NK-92 treated with Interleukin-12 subunit alpha and Interleukin-12 subunit beta, amount 100 ng/mL, for 24 hours (cell line): ENCODE results near the gene C1orf159.

ENCODE experiments used
- DNase-seq: peaks from one replicate; lab custom pipeline; 2025; lab: John Stamatoyannopoulos, UW

Gene C1orf159

DNA sequence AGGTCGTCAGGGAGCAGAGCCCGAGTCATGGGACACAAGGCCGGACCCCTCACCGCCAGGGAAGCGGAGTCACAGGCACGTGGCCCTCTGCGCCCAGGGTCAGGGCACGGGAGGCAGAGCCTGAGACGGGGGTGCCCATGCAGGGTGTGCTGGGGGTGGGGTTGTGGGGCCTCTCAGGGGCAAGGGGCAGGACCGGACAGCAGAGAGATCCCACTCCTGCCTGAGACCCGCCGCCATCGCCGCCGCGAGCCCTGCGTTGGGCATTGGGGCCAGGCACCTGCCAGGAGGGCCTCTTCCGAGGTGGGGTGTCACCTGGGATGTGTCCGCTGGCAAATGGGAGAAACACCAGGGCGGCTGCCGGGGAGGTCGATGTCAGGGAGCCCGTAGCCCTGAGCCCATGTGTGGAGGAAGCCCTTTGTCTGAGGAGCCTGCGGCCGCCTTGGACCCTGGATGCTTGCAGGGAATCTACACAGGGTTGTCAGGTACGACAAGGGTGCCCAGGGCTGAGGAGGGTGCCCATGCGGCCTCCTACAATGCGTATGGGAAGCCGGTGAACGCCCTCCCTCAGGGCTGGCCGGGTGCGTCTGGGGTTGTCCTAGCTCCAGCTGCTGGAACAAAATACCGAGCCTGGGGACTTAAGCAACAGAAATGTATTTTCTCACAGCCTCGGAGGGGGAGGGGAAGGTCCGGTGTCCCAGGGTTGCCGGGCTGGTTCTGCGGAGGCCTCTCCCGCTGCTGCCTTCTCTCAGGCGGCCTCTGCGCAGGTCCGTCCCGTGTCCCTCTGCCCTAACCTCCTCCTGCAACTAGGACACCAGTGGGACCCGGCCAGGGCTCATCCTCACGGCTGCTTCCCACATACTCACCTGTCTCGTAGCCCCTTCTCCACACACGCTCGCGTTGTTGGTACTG is 16.4 kb upstream of the C1orf159 start:
- DNase-seq, result no peak

DNA sequence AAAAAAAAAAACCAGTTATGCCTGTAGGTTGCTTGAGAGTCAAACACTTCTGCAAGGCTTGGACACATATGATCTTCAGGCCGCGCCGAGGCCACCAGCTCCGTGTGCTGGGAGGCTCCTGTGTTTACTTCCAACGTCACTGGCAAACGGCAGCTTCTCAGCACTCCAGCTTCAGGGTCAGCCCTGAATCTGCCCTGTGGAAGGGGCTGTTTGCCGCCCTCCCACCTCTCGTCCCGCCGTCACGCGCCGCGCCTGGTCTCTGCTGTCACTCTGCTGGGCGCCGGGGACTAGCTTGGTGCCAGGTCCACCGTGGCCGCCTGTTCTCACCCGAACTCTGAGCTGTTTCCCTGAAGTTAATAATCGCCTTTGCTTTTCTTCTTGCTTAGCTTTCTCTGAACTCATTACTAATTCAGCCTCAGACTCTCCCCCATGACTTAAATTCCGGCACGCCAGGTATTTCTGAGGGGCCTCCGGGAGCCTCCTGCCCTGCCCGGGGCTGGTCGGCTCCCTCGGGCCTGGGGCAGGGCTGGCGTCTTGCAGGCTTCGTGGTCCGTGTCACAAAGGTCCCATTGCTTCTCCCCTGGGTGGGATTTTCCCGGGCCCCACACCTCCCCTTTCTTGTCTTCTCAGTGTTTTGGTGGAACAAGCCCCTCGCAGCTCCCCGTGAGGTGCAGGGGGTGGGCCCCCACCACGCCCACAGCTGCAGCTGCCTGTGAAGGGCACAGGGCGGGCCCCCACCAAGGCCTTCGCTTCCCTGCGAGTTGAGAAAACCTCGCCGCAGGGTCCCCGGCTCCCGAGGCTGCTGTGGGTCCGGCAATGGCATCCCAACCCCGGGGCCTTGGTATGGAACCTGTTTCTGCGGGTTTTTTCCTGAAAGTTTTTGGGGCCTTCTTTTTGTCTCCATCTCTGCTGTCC is 14.6 kb upstream of the C1orf159 start:
- DNase-seq, result no peak

DNA sequence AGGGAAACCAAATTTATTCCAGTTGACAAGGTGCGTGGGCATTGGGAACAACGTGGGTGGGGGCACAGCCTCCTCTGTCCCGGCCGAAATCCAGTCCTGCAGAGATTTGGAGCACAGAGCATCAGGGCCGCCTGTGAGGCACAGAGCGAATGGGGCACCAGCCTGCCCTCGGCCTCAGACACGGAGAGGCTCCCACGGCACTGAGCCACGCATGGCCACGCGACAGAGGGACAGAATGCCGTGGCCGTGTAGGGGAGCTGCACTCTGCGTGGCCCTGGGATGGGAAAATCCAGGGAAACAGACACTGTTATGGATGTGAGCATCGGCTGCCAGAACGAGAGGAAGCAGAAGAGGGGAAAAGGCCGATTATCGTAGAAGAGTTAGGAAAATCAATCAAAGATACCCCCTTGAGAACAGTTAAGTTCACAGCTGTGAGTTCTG is 13.5 kb upstream of the C1orf159 start:
- DNase-seq, result no peak

DNA sequence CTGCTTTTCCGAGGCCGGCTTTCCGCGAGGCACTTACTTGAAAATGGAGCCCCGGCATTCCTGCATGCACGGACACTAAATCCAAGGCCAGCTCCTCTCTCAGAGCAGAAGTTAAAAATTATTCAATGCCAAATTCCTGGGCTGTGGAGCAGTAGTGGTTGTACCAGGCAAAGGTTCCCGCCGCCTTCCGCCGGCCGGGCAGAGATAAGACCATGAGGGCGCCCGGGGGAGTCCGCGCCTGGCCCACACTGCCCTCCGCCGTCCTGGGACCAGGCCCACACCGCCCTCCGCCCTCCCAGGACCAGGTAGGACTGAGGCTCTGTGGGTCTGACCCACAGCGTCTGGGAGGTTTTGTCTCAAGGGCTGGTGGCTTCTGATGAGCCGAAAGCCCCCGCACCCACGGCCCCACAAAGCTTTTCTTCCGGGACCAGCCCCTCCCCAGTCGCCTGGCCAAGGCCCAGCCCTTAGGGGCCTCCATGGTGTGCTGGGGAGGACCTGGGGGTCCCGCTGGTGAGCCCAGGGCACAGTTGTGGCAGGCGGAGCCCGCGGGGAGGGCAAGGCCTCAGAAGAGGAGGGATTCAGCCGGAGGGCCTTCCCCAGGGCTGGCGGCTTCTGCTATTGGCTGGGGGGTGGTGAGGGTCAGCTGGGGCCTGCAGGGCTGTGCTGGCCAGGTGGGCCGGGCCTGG is 12.7 kb upstream of the C1orf159 start:
- no peak for DNase-seq

DNA sequence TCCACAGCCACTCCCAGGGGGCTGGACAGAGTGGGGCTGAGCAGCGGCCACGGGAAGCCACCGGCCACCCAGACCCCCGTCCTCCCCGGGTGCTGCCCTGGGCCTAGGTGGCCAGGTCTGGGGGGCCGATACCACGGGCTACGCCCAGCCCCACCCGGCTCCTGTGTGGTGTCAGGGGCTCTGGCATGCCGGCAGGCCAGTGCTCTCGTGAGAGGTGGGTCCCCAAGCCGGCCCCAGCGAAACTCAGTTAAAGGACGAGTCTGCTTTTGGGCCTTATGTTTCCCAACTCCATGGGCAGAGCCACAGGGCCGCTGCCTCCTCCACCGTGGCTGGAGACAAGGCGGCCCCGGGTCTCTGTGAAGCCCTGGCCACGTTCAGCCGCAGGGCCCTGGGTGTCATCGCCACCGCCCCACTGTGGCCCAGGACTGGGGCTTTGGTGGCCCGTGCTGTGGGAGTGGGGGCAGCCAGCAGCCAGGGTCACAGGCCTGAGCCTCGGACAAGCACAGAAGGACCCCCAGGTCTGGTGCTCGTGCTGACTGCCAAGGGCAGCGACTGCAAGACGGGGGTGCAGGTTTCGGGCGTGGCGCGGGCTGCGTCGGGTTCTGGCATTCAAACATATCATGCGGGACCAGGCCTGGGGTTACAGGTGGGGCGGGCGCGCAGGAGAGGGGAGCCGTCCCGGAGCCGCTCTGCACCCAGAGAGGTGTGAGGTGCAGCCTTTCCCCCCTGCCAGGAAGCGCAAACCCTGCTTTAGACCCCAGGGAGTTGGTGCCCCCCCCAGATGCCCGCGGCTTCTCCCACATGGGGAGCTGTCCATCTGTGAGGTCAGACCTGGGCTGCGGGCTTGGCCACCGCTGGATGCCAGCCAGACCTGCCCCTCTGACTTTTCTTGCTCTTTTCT is 11.9 kb upstream of the C1orf159 start:
- DNase-seq, result no peak

DNA sequence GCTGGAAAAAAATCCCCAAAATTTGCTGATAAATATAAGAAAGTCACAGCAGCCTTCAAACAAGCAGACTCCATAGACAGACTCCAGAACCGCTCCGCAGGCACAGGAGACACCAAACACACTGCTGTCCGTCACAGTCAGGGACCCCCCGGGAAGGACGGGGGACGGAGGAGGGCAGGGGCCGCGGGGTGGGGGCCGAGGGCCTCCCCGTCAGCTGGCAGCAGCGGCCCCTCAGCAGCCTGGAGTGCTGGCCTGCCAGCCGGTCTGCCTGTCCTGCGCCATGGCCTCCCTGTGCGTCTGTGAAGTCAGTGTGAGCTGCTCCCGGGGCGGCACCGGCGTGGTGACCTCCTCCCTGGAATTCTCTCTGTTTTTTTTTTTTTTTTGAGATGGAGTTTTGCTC is 10.1 kb upstream of the C1orf159 start:
- DNase-seq, result no peak

DNA sequence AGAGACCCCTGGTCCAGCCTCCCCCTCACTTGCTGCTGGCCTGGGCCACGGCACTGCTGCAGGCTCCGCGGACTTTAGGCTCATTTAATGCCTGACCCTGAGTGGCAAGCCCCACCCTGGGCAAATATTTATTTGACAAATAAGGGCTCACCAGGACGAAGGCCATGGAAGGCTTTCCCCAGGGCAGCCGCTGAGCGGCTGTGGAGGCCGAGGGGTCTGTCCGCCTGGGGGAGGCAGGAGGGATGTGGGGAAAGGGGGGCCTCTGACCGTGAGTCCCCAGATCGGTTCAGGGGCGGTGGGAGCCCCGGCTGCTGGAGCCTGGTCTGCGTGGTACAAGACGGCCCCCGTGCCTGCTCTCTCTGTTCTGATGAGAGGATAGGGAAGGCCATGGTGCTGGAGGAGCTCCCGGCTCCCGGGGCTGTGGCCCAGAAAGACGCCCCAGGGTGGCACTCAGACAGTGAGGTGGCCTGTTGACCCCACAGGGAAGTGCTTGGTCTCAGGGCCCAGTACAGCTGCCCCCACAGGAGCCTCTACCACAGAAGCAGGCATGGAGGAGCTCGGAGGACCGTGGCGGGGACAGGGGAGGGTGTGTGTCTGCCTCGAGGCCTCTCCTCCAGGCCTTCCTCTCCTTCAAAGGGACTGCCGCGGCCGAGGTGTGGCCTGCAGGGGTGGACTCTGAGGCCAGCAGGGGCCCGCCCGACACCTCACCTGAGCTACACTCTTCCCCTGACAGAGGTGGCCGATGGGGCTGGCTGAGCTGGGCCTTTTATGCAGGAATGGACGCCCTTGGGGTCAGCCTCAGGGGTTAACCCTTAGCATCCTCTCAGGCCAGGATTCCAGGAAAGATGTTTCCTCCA is 9.1 kb upstream of the C1orf159 start:
- DNase-seq, result no peak

DNA sequence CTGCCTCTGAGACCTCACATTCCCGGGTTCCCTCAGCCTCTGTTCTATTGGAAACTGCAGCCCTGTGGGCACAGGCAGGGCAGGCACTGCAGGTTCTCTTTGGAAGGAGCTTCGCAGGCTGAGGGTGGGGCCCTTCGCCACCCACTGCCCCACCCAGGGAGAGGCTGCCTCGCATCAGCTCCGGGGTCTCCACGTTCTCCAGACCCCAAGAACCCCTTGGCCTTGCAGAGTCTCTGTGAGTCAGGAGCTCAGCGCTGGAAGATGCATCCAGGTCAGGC is 8.6 kb upstream of the C1orf159 start:
- no peak for DNase-seq

DNA sequence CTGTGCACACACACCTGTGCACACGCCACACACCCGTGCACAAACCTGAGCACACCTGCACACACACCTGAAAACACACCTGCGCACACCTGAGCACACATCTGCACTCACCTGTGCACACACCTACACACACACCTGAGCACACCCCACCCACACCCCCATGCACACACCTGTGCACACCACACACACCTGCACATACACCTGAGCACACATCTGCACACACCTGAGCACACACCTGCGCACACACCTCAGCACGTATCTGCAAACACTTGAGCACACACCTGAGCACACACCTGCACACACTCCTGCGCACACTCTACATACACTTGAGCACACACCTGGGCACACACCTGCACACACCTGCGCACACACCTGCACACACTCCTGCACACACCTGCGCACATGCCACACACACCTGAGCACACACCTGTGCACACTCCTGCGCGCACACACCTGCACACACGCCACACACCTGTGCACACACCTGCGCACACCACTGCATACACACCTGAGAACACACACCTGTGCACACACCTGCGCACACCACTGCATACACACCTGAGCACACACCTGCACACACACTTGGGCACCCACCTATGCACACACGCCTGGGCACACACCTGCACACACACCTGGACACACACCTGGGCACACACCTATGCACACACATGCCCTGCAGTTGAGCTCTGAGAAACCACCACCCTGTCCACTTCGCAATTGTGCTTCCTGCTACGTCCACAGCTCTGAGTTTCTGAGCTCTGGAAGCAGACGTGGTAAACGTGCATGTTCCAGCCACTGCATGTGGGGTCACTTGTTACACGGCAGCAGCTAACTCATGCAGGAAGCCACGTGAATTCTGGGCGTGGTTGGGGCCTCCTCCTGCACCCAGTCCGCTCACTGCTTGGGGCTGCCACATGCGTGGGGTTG is 8.0 kb upstream of the C1orf159 start:
- DNase-seq, result no peak

DNA sequence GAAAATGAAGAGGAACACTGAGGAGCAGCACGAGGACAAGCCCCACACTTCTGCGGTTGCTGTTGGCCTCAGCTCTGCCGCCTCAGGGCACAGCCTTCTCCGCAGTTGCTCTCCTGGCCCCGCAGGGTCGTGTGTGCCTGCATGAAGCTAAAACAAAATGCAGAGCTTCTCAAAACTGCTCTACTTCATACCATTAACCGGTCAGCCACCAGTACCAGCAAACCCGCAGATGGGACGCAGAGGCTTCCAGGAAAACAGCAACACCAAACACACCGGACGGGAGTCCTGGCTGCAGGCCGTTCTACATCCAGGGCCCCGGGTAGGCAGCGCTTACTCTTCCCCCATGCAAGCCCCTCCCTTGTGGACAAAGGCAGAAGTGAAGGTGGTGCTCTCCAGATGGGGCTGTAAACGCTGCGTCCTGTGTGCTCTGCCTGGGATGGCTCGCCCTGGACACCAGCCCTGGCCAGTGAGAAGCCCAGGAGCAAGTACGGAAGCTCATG is 7.1 kb upstream of the C1orf159 start:
- DNase-seq, result no peak

DNA sequence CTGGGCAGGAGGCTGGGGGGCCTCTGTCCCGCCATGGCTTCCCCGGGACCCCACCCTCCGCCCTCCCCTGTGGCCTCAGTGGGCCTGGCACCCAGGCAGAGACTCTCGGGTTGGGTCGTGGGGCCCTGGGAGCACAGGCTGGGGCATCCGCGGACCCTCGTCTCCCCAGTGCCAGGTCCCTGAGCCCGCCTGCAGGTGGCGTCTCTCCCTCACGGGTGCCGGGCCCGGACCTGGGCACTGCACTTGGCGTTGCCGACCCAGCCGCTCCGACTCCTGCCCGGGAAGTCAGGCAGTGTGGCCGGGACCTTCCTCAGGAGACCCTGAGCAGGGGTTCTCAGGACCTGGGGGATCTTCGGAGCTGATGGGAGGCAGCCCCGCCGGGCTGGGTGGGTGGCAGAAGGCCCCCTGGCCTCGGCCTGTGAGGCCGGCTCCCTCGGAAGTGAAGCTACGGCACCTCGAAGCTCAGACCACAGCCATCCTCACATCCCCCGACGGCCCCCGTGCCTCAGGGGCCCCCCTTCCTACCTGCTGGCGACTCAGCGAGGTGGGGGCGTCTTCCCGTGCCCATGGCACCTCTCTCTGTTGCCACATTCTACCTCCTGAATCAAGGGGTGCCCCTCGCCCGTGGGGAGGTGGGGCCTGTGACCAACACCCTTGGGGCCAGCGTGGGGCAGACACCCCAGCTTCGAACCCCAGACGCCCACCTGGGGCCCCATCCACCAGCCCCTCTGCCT is 6.4 kb upstream of the C1orf159 start:
- peak; percentile 12 for DNase-seq

- DNase-seq, result no peak
Measured at GRCh38 chr1:1121611-1122077, 5.8 kb upstream of the C1orf159 start.

DNA sequence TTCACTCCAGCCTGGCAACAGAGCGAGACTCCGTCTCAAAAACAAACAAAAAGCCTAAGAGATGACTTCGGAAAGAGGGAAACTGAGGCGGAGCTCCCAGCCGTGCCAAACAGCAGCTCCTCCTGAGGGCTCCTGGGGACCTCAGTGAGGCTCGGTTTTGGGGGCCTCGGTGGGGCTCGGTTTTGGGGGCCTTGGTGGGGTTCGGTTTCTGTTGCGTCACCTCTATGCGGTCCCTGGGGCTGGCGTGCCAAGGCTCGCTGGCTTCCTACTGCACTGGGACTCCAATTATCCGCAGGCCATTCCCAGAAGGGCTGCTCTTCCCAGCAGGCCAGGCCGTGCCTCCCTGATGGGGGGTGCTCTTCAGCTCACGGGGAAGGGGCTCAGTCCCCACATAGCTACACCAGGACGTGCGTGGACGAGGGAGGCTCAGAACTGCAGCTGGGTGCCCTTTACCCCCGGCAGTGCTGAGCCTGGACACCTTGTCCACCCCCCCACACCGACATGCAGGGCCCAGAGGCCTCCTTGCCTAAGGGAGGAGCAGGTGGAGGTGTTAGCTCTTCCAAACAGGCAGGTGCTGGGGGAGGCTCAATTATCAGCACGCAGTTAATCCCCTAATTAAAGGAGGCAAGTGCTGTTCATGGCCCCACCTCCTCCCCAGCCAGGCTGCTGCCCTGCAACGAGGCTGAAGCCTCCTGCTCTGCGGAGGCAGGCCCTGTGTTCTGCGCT is 5.1 kb upstream of the C1orf159 start:
- DNase-seq, result no peak

GRCh38 chr1:1120096-1120495 is 4.2 kb upstream of the C1orf159 start:
- no peak for DNase-seq

GRCh38 chr1:1119272-1119890 is 3.5 kb upstream of the C1orf159 start:
- no peak for DNase-seq

DNA sequence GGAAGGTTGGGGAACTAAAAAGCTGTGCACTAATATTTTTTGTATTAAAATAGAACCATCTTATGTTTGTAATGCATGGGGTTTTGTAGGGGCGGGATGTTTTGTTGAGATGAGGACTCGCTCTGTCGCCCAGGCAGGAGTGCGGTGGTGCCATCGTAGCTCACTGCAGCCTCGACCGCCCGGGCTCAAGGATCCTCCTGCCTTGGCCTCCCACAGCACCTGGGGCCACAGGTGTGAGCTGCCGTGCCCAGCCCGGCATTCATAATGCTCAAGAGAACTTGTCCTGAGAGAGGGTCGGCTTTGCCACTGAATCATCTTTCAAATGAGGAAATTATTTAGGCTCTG is 3.0 kb upstream of the C1orf159 start:
- DNase-seq, result no peak
